ENCODE measurements around the gene KCNH1.

Gene KCNH1

GRCh38 chr1:210723646-210724045 lies 410.3 kb downstream of the KCNH1 start:
- DNase-seq (ENCODE audit: low spot score): no peak

DNA sequence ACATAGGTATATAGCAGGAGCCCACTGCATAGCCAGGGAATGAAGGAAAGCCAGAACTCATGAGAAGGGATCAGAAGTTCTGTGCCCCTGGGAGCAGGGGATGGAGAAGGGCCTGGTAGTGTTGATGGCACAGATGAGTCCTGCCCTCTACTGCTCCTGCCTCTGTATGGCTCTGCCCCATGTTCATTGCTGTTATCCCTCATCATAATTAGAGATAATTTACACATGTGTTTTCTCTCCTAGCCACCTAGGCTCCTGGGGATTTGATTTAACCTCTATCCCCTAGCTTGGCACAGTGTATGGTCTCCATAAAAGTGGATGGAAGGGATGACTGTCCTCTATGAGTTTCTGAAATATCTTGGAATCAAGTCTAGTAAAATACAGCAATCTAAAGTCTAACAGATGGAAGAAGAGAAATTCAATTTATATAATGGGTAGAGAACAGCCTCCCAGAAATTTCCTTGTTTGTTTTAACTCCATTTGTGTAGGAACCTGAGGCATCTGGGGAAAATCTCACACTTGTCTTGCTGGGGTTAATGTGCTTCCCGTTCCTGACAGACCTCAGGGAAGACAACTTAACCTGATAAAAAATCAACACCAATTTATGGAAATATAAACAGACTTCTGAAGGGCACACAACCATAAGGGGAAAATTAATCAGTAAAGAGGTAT lies 411.4 kb downstream of the KCNH1 start:
- DNase-seq (ENCODE audit: low spot score): no peak

- DNase-seq (ENCODE audit: low spot score): no peak
These were observed 418.9 kb downstream of the KCNH1 start for GRCh38 chr1:210715072-210715471.

DNA sequence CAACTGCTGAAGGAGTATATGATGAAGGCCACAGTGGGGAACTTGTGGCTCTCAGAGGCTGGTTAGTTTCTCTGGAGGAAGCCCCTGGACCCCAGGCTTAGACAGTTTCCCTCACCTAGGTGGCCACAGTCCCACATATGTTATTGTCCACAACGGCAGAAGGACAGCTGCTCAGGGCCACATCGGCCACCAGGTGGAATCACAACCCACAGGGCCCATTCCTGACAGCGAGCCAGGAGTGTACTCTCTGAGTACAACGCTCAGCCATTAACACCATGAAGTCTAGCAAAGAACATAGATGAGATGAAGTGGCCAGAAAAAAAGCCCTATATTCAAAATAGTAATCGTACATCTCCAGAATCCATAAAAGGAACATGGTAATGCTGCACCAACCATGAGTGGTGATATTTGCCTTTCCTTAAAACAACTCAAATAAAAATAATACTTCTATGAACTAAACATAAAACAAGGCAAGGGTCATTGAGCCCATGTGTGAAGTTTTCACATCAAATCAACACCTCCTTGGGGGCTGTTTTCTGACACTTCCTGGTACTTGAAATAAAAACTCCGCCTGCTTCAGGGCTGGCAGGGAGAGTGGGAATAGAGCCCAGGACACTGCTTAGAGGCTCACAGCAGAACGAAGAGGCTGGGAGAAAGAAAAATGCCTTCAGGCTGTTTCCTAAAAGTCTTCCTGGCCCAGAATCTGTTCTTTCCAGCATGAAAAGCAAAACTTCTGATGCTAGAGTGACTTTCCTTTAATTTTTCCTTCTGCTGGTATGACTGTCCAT lies 421.9 kb downstream of the KCNH1 start:
- DNase-seq (ENCODE audit: low spot score): no peak

DNA sequence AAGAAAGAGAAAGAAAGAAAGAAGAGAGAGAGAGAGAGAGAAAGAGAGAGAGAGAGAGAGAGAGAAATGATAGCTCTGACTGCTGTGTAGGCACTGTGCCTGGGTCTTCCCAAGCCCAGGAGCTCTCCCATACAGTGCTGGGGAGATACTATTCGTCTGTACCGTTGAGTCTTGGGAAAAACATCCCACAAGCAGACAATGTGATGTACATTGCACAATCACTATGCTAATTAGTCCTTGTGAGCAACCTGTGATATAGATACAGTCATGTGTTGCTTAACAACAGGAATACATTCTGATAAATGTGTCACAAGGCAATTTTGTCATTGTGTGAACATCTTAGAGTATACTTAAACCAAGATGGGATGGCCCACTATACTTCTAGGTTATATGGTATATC lies 424.2 kb downstream of the KCNH1 start:
- no peak for DNase-seq (ENCODE audit: low spot score)

- DNase-seq (ENCODE audit: low spot score): no peak
These were observed 426.4 kb downstream of the KCNH1 start for GRCh38 chr1:210707300-210708240.

GRCh38 chr1:210706246-210706645 lies 427.7 kb downstream of the KCNH1 start:
- DNase-seq (ENCODE audit: low spot score): no peak

DNA sequence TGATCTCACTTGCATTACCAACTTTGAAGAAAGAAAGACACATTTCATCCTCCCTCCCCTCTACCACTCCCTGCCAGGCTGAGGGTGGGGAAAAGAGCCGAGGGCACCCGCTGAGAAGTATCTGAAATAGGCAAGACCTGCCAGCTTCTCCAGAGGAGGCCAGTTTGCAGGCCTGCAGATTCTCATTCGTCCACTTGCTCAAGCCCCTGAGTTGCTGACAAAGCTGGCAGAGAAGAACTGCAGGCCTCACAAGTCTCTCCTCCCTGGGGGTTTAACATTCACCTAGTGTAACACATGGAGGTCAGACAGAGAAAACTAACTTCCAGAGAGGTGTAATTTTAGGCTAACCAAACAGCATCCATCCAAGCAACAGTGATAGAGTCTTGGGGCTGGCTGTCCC lies 428.9 kb downstream of the KCNH1 start:
- DNase-seq (ENCODE audit: low spot score): no peak

- DNase-seq (ENCODE audit: low spot score): no peak
These were observed 430.4 kb downstream of the KCNH1 start for GRCh38 chr1:210703593-210703992.

- DNase-seq (ENCODE audit: low spot score): no peak
These were observed 431.4 kb downstream of the KCNH1 start for GRCh38 chr1:210702506-210702905.

GRCh38 chr1:210700511-210700910 lies 433.4 kb downstream of the KCNH1 start:
- DNase-seq (ENCODE audit: low spot score): no peak

DNA sequence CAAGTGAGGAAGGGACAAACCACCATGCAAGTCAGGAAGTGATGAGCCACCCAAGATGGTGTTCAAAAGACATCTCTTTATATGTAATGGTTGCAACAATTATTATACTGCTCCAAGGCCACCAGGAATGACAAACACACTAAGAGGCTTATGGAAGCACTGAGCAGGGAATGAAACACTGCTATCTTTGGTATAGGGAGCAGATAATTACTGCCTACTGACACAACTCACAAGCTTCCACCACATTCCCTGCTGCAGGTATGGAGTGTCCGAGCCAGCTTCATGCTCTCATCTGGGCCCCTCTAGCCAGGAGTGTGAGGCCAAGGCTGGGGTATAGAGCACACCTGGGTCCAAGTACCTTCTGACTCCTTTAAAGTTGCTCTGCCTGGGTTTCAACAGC lies 433.9 kb downstream of the KCNH1 start:
- DNase-seq (ENCODE audit: low spot score): no peak

DNA sequence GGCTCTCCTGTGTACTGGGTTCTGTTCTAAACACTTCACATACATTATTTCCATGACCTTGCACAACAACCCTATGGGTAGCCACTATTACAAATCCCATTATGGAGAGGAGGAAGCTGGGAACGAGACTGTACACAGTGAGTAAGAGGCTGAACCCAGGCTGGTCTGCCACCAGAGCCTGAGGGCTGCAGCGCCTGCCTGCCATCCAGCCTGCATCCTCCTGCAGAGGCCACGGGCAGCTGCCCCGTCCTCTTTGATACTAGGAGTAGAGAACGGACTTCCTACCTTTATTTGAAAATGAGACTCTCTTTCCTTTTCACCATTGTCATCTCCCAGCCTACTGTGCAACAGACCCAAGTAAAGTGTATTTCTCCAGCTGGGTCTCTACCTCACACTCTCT lies 435.3 kb downstream of the KCNH1 start:
- no peak for DNase-seq (ENCODE audit: low spot score)

- no peak for DNase-seq (ENCODE audit: low spot score)
These were observed 436.8 kb downstream of the KCNH1 start for GRCh38 chr1:210697185-210697584.

DNA sequence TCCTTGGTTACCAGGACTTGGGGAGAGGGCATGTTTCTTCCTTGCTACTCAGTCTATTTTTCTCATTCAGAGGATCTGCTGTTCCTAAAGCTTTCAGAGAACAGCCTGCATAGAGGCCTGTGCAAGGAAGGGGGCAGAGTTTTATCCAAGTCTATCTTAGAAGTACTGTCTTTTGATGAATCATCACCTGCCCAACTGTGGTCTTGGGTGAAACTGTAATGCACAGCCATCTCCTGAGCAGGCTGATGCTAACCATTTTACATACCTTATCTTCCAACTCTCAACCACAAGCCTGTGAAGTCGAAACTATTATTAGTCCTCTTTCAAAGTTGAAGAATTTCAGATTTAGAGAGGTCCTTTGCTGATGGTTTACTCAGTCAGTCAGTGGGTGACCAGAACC lies 437.2 kb downstream of the KCNH1 start:
- no peak for DNase-seq (ENCODE audit: low spot score)

GRCh38 chr1:210695026-210695425 lies 438.9 kb downstream of the KCNH1 start:
- DNase-seq (ENCODE audit: low spot score): no peak

DNA sequence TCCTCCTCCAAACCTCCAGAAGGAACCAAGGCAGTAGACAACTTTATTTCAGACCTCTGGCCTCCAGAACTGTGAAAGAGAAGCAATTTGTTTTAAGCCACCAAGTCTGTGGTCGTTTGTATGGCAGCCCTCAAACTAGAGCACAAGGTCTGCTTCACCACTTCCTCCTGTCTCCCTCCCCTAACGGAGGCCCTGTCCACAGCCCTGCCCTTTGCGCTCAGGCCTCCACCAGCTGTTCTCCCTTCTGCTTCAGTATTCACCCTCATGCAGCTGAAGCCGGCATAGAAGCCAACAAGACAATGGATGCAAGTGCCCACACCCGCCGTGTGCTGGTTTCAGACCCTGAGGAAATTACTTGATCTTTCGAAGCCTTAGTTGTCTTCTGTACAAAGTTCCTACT lies 441.2 kb downstream of the KCNH1 start:
- no peak for DNase-seq (ENCODE audit: low spot score)

DNA sequence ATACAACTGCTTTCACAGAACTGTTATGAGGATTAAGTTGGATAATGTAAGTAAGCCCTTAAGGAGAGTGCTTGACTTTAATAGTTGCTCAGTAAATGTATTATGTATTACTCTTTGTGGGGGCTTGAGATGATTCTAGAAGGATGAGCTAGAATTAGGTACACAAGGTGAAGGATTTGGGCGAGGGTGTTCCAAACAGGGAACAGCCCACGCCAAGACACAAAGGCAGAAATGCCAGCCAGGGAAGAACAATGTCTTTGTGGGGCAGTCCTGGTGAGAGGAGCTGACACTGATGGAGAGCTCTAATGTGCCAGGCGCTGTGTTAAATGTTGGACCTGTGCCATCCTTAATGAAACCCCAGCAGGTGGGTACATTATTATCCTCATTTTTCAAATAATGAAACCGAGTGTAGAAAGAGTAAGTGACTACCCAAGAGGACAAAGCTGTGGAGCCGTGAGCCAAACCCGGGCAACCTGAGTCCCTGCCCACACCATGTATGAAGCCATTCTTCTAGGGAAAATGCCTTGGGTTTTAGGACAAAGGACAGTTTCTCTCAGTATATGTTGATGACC lies 442.8 kb downstream of the KCNH1 start:
- peak; percentile 26 for DNase-seq (ENCODE audit: low spot score)

DNA sequence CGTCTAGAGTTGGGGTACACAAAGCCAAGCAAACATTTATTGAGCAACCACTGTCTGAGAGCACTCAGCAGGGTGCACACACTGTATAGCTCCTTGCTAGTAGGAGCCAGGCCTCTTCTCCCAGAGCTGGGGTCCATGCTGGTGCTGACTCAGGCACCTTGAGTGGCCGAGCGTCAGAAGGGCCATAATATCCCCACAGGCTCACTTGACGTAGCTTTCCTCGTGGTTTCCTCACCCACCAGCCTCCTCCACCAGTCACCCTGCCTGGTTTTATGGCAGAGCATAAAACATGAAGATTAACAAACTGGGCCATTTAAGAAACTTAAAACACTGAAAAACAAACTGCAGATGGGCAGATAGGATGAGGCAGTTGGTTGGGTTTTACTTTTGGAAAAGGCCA lies 443.7 kb downstream of the KCNH1 start:
- no peak for DNase-seq (ENCODE audit: low spot score)

GRCh38 chr1:210689826-210690225 lies 444.1 kb downstream of the KCNH1 start:
- DNase-seq (ENCODE audit: low spot score): no peak

- peak; percentile 16 for DNase-seq (ENCODE audit: low spot score)
These were observed 445.3 kb downstream of the KCNH1 start for GRCh38 chr1:210688512-210689234.
